HG02763 (cell line): ENCODE data around the gene PPP2R5B.

ENCODE experiments used
- ATAC-seq: cut with Tn5 transposase; IDR thresholded peaks from one replicate; pipeline ENCODE4 v1.9.1; 2021; ENCODE audit warnings: mild to moderate bottlenecking, moderate library complexity; ENCODE audit not compliant: unreplicated experiment

PPP2R5B gene

GRCh38 chr11:64928957-64929356 is 4.5 kb downstream of the PPP2R5B start:
- ATAC-seq = no peak

GRCh38 chr11:64929625-64930024 is 5.1 kb downstream of the PPP2R5B start:
- ATAC-seq = no peak

GRCh38 chr11:64930340-64930739 is 5.9 kb downstream of the PPP2R5B start:
- no peak for ATAC-seq

- no peak for ATAC-seq
These were observed 6.8 kb downstream of the PPP2R5B start for GRCh38 chr11:64931290-64931689.

GRCh38 chr11:64932324-64932723 is 7.8 kb downstream of the PPP2R5B start:
- no peak for ATAC-seq

- no peak for ATAC-seq
These were observed 8.9 kb downstream of the PPP2R5B start for GRCh38 chr11:64933213-64933934.

- ATAC-seq = no peak
These were observed 9.6 kb downstream of the PPP2R5B start for GRCh38 chr11:64933935-64934681.

- ATAC-seq = no peak
These were observed 10.3 kb downstream of the PPP2R5B start for GRCh38 chr11:64934682-64935358.

GRCh38 chr11:64935359-64936081 is 11.0 kb downstream of the PPP2R5B start, which contains the start of gene GPHA2:
Gene GPHA2, minus strand, starts transcription at chr11:64935893. Its CDS starts 433 bp downstream, at chr11:64935460.
- no peak for ATAC-seq

- ATAC-seq = no peak
These were observed 12.1 kb downstream of the PPP2R5B start for GRCh38 chr11:64936539-64936938.

GRCh38 chr11:64947208-64947814 is 22.8 kb downstream of the PPP2R5B start:
- ATAC-seq = no peak

GRCh38 chr11:64951529-64951928 is 27.0 kb downstream of the PPP2R5B start:
- no peak for ATAC-seq

GRCh38 chr11:64954201-64954600 is 29.7 kb downstream of the PPP2R5B start:
- ATAC-seq = no peak

GRCh38 chr11:64959498-64959897 is 35.0 kb downstream of the PPP2R5B start:
- ATAC-seq = no peak

- no peak for ATAC-seq
These were observed 36.2 kb downstream of the PPP2R5B start for GRCh38 chr11:64960719-64961118.

GRCh38 chr11:64963072-64963631 is 38.7 kb downstream of the PPP2R5B start:
- no peak for ATAC-seq

GRCh38 chr11:64967375-64967774 is 42.9 kb downstream of the PPP2R5B start:
- no peak for ATAC-seq

- no peak for ATAC-seq
These were observed 44.7 kb downstream of the PPP2R5B start for GRCh38 chr11:64969209-64969608.

- ATAC-seq = no peak
These were observed 46.3 kb downstream of the PPP2R5B start for GRCh38 chr11:64970731-64971151.
